Lung (tissue), 12 donors: ENCODE results near the gene ZNF615. TPM values are rescaled to one million over a fixed set of nuclear protein-coding genes. Genes with fewer than 3 reads are reported as not detected.
A peak's percentile ranks its signal among the peaks of the same experiment; 100 is the strongest.

Experiments used
- ATAC-seq: fragments of 200-7000 bp; cut with Tn5 transposase; one replicate; pipeline ENCODE4 v1.9.1; 2020; ENCODE audit warnings: moderate number of reproducible peaks; ENCODE audit not compliant: insufficient read depth, low FRiP score
- DNase-seq, 3 donors: peaks; one replicate each; pipeline ENCODE4 v3.0.0-alpha.2; 2013 to 2017
- H3K27ac ChIP-seq, 2 donors: one replicate each; pipeline ENCODE4 v1.5.1; 2013; ENCODE audit warnings: mild to moderate bottlenecking in 2 of 2, moderate library complexity in 2 of 2, control low read depth in 1 of 2, inconsistent platforms in 1 of 2, low read depth in 1 of 2, low read length in 1 of 2
- H3K27me3 ChIP-seq, 3 donors: one replicate each; pipeline ENCODE4 v1.5.1; 2013; ENCODE audit warnings: low read length in 2 of 3; ENCODE audit not compliant: control insufficient read depth in 3 of 3, insufficient read depth in 3 of 3
- H3K36me3 ChIP-seq, 4 donors: one replicate each; pipeline ENCODE4 v1.5.1; 2013; ENCODE audit warnings: low read length in 4 of 4, mild to moderate bottlenecking in 1 of 4, moderate library complexity in 1 of 4; ENCODE audit not compliant: control insufficient read depth in 4 of 4, insufficient read depth in 4 of 4
- H3K4me1 ChIP-seq, 5 donors: one replicate each; pipeline ENCODE4 v1.5.1; 2013; ENCODE audit warnings: low read length in 5 of 5, mild to moderate bottlenecking in 2 of 5, moderate library complexity in 1 of 5; ENCODE audit not compliant: control insufficient read depth in 5 of 5, insufficient read depth in 5 of 5
- H3K4me3 ChIP-seq: one replicate; pipeline ENCODE4 v1.5.1; 2013; ENCODE audit warnings: mild to moderate bottlenecking, control low read depth, moderate library complexity
- H3K9ac ChIP-seq, 2 donors: one replicate each; pipeline ENCODE4 v1.5.1; 2013; ENCODE audit warnings: low read length in 2 of 2, control low read depth in 1 of 2; ENCODE audit not compliant: insufficient read depth in 1 of 2
- H3K9me3 ChIP-seq, 4 donors: one replicate each; pipeline ENCODE4 v1.5.1; 2013; ENCODE audit warnings: low read length in 3 of 4, mild to moderate bottlenecking in 1 of 4, moderate library complexity in 1 of 4; ENCODE audit not compliant: control insufficient read depth in 4 of 4, insufficient read depth in 3 of 4
- CTCF ChIP-seq: IDR thresholded peaks from 2 replicates; pipeline ENCODE4 v1.5.1; 2012; ENCODE audit warnings: mild to moderate bottlenecking; ENCODE audit errors: control extremely low read depth, extremely low read depth
- WGBS, 2 donors: extraction: QIAGEN DNeasy Blood & Tissue Kit; methylation state at CpG; one replicate each; pipeline ENCODE4 v1.1.7; 2013; 5-methylcytosine and 5-hydroxymethylcytosine counted together
- polyA plus RNA-seq, 2 donors: library from polyadenylated mRNA; stranded (reverse); fragments of 200-250 nt; gene quantifications; one replicate each; pipeline ENCODE4 v1.2.1, GENCODE V29; 2013
- total RNA-seq, 2 donors: library from RNA; depleted of rRNA in 1 of 2; stranded (reverse); fragments of >200 nt in 1 of 2; gene quantifications; one replicate each; pipeline ENCODE4 v1.2.1, GENCODE V29; 2014 to 2021
- donor health status: control.
- donor health status: control.
- donor health status: Bipolar disorder and iron deficiency.
- donor health status: healthy.
- donor health status: DM: yes; HTN: yes; CAD: no.

Gene ZNF615
- total and polyA plus RNA-seq, 4 donors = 3.0 to 39.9 (median 5.5) TPM

- H3K4me1 ChIP-seq = peaks cover 0 to 4% (median 0%) of the 10 kb centered on the region in 5 donors
- peaks cover 20 to 50% (median 29%) of the 10 kb centered on the region in 4 donors for H3K9me3 ChIP-seq
- H3K36me3 ChIP-seq = peaks cover 14 to 23% (median 16%) of the 10 kb centered on the region in 4 donors
- H3K27ac ChIP-seq = no peak overlapping the region
- peak; percentile 86 to 89 (median 87) for DNase-seq
- no peak for TF ChIP-seq CTCF
- no peak for ATAC-seq
- peak overlapping the region; percentile 16 to 39 for H3K9ac ChIP-seq
- 14 to 18% methylated on average over 25 of the region's 25 CpGs for WGBS, 2 donors
- peak overlapping the region; percentile 4 for H3K4me3 ChIP-seq
- H3K27me3 ChIP-seq = no peaks in the 10 kb centered on the region
Observed at GRCh38 chr19:51948975-51949374, 59.0 kb downstream of the ZNF615 start.

- Histone ChIP-seq H3K36me3 (peaks cover 29 to 46% (median 40%) of the 10 kb centered on the region in 4 donors), H3K9ac (no peak overlapping the region), H3K27ac (no peak overlapping the region), H3K4me3 (no peak overlapping the region), H3K9me3 (peaks cover 34 to 63% (median 41%) of the 10 kb centered on the region in 4 donors), H3K4me1 (peaks cover 0 to 4% (median 0%) of the 10 kb centered on the region in 5 donors), H3K27me3 (no peaks in the 10 kb centered on the region)
- no peak for TF ChIP-seq CTCF
- no peak for DNase-seq
- no peak for ATAC-seq
- WGBS, 2 donors = 89 to 98% methylated on average over 1 of the region's 1 CpG
Observed at GRCh38 chr19:51946602-51947001, 61.4 kb downstream of the ZNF615 start.

GRCh38 chr19:51944798-51945552 lies 63.0 kb downstream of the ZNF615 start:
- WGBS, 2 donors = 93 to 96% methylated on average over 7 of the region's 7 CpGs
- Histone ChIP-seq H3K4me3 (no peak overlapping the region), H3K36me3 (peaks cover 44 to 61% (median 55%) of the 10 kb centered on the region in 4 donors), H3K27ac (no peak overlapping the region), H3K4me1 (peaks cover 0 to 4% (median 0%) of the 10 kb centered on the region in 5 donors), H3K9me3 (peaks cover 37 to 71% (median 46%) of the 10 kb centered on the region in 4 donors), H3K9ac (no peak overlapping the region), H3K27me3 (no peaks in the 10 kb centered on the region)
- ATAC-seq = no peak
- DNase-seq = no peak
- TF ChIP-seq CTCF = no peak

Other genes starting within 250 kb of the ZNF615 start
- gene FPR2, start 247.0 kb downstream of the ZNF615 start, total RNA-seq = 10 to 100 TPM in 1 of 2 donors, 1 to 10 TPM in 1; 7.3 to 50.4 TPM
- 100 to 1,000 TPM in 1 of 2 donors, under 1 TPM in 1; 0.79 to 234 TPM for gene FPR2, start 247.0 kb downstream of the ZNF615 start, polyA plus RNA-seq
- 10 to 100 TPM in 1 of 2 donors, 1 to 10 TPM in 1; 5.5 to 19.1 TPM for gene FPR3, start 213.1 kb downstream of the ZNF615 start, total RNA-seq
- gene FPR3, start 213.1 kb downstream of the ZNF615 start, polyA plus RNA-seq = 10 to 100 TPM in 1 of 2 donors, 1 to 10 TPM in 1; 6.6 to 15.8 TPM
- gene ZNF577, start 120.3 kb downstream of the ZNF615 start, total RNA-seq = 10 to 100 TPM in 1 of 2 donors, 1 to 10 TPM in 1; 6.3 to 39.2 TPM
- gene ZNF577, start 120.3 kb downstream of the ZNF615 start, polyA plus RNA-seq = 10 to 100 TPM in 1 of 2 donors, 1 to 10 TPM in 1; 5.0 to 13.1 TPM
- gene ZNF649, start 103.2 kb downstream of the ZNF615 start, total RNA-seq = 10 to 100 TPM in 1 of 2 donors, 1 to 10 TPM in 1; 9.1 to 22.1 TPM
- 1 to 10 TPM; 4.6 to 4.9 TPM for gene ZNF649, start 103.2 kb downstream of the ZNF615 start, polyA plus RNA-seq
- 10 to 100 TPM in 1 of 2 donors, 1 to 10 TPM in 1; 5.1 to 10.1 TPM for gene ZNF613, start 80.7 kb downstream of the ZNF615 start, total RNA-seq
- gene ZNF613, start 80.7 kb downstream of the ZNF615 start, polyA plus RNA-seq = 1 to 10 TPM; 2.8 to 2.9 TPM
- 10 to 100 TPM in 1 of 2 donors, 1 to 10 TPM in 1; 8.7 to 14.4 TPM for gene ZNF350, start 21.4 kb downstream of the ZNF615 start, total RNA-seq
- 1 to 10 TPM; 7.3 to 8.2 TPM for gene ZNF350, start 21.4 kb downstream of the ZNF615 start, polyA plus RNA-seq
- gene ZNF614, start 20.2 kb upstream of the ZNF615 start, total RNA-seq = 10 to 100 TPM in 1 of 2 donors, 1 to 10 TPM in 1; 6.7 to 15.1 TPM
- gene ZNF614, start 20.2 kb upstream of the ZNF615 start, polyA plus RNA-seq = 1 to 10 TPM; 3.0 to 3.6 TPM
- 10 to 100 TPM; 10.9 to 17.0 TPM for gene ZNF432, start 40.6 kb upstream of the ZNF615 start, total RNA-seq
- 10 to 100 TPM in 1 of 2 donors, 1 to 10 TPM in 1; 2.8 to 14.9 TPM for gene ZNF432, start 40.6 kb upstream of the ZNF615 start, polyA plus RNA-seq
- gene ZNF841, start 87.6 kb upstream of the ZNF615 start, total RNA-seq = 10 to 100 TPM; 18.2 to 30.4 TPM
- gene ZNF841, start 87.6 kb upstream of the ZNF615 start, polyA plus RNA-seq = 10 to 100 TPM in 1 of 2 donors, 1 to 10 TPM in 1; 5.5 to 13.4 TPM
- 10 to 100 TPM in 1 of 2 donors, 1 to 10 TPM in 1; 7.2 to 18.0 TPM for gene ZNF616, start 131.7 kb upstream of the ZNF615 start, total RNA-seq
- gene ZNF616, start 131.7 kb upstream of the ZNF615 start, polyA plus RNA-seq = 1 to 10 TPM; 2.6 to 3.3 TPM
- gene ZNF836, start 163.4 kb upstream of the ZNF615 start, total RNA-seq = 10 to 100 TPM; 15.1 to 20.6 TPM
- 1 to 10 TPM; 3.0 to 4.3 TPM for gene ZNF836, start 163.4 kb upstream of the ZNF615 start, polyA plus RNA-seq
- 100 to 1,000 TPM; 201 to 250 TPM for gene PPP2R1A, start 181.8 kb upstream of the ZNF615 start, total RNA-seq
- gene PPP2R1A, start 181.8 kb upstream of the ZNF615 start, polyA plus RNA-seq = 100 to 1,000 TPM; 117 to 138 TPM